HUDEP-2 (cell line): ENCODE results near the gene FPR3.
A peak's percentile ranks its signal among the peaks of the same experiment; 100 is the strongest.
"Not testable (repeated sequence)": the region's sequence is repeated elsewhere in the genome, so short reads cannot be mapped to it uniquely, and the experiment has no call there.

Experiments
- DNase-seq, 76 experiments: peaks; one replicate each; lab custom pipeline; 2025; ENCODE audit not compliant: unreplicated experiment in 76 of 76; lab: John Stamatoyannopoulos, UW

Gene FPR3

DNA sequence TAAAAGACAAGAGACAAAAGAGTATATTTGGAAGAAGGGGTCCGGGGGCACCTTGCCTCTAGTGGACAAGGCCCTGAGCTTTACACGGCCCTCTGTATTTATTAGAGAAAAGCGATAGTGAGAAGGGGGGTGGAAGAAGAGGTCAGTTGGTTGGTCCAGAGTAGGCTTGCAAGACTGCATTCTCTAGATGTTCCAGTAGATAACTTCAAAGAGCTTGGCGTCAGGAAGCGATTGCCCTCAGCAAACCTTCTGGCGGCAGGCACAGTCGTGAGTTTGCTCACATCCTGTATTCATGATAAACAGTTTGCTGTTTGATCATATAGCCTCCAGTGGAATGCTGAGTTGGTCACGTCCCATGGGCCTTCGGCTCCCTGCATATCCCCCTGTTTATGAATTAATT lies 9.8 kb downstream of the FPR3 start:
- not testable (repeated sequence) for DNase-seq

DNA sequence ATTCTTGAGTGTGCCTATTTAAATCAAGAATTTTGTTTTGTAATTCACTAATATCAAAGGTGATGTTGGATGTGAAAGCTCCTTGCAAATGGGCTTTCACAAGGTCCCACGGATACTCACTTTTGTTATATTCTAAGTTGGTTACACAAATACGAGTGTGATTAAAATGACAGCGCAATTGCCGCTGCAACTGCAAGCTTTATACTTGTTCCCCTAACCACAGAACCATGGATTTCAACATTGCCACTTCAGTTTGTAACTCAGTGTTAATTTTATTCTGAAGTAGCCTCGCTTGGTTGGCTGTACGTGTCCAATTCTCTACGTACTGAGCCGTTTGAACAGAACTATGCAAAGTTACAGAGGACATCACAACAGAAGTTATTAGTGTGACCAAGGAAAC lies 10.4 kb downstream of the FPR3 start:
- DNase-seq, result not testable (repeated sequence)

DNA sequence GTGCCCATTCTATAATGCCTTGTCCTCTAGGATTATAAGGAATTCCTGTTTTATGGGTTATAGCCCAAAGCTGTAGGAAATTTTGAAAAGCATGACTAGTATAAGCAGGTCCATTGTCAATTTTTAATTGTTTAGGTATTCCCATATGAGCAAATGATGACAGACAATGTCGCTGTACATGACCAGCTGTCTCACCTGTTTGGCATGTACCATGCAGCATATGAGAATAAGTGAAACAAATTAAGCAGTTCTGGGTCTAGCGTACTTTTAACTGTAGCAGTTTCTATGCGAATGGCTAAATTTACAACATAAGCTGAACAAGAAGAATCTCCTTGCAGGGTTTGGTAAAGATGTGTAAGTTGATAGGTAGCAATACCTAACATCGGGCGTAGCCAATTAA lies 11.6 kb downstream of the FPR3 start:
- DNase-seq, result not testable (repeated sequence)

DNA sequence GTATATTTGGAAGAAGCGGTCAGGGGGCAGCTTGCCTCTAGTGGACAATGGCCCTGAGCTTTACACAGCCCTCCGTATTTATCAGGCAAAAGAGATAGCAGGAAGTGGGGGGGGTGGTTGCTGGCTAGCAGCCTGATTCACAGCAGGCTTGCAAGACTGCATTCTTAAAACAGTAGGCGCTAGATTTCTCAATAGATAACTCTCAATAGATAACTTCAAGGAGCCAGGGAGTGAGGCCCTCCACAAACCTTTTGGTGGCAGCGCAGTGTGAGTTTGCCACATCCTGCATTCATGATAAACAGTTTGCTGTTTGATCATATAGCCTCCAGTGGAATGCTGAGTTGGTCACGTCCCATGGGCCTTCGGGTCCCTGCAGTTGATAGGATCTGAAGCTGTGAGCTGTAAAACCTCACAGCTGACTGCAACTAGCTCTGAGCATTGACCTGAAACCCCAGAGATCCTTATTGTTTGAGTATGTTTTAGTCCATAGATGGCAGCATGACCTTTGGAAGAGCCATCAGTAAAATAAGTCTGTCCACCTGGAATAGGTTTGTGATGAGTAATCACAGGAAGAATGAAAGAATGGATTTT lies 12.2 kb downstream of the FPR3 start:
- DNase-seq, result peak in 36 of 76 experiments; percentile 12 to 83 (median 52)

DNA sequence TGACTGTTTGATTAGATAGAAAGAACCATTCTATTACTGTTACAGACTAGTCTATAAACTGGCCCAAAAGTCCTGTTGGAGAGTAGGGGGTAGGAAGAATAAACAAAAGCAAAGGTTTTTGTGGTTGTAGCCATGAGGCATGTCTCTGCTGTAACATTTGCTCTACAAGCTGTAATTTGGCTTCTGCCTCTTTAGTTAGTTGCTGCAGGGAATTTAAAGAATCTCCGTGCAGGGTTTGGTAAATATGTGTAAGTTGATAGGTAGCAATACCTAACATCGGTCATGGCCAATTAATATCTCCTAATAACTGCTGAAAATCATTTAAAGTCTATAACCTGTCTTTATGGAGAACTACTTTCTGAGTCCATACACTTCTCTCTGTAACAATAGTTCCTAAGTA lies 13.0 kb downstream of the FPR3 start:
- no peak for DNase-seq

DNA sequence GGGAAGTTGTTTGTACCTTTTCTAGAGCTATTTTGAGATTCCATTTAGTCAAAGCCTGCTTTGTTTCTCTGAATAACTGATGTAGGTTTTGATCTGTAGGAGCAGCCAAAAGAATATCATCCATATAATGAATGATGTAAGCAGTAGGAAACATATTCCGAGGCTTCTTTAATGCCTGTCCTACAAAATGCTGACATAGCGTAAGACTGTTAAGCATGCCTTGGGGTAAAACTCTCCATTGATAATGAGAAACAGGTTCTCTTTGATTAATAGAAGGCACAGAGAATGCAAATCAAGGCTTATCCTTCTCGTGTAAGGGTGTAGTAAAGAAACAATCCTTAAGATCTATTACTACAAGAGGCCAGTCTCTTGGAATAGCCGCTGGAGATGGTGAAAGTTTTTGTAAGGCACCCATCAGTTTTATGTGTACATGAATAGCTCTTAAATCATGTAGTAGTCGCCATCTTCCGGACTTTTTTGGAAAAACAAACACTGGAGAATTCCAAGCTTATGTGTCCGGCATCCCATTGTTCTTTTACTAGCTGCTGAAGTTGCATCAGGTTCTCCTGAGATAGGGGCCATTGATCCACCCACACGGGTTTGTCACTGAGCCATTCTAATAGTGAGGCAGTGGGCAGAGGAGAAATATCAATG lies 13.5 kb downstream of the FPR3 start:
- peak in 9 of 76 experiments; percentile 10 to 36 (median 19) for DNase-seq

DNA sequence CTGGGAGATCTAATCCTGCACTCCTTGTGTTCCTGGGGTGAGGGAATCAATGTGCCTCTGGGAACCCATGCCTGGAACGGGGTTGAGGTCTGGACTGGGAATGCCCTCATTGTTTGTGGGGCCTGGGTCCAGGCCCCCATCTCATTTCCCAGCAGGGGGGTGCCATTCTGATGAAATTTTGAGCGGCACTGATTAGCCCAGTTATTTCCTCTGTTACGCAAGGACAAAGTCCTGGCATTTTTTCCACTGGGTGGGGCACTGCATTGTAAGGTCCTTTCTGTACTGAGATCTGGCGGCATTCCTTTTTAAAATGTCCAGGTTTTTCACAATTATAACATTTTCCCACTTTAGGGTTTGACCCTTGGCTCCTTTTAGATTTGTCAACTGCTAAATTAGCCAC lies 14.8 kb downstream of the FPR3 start:
- DNase-seq, result no peak

DNA sequence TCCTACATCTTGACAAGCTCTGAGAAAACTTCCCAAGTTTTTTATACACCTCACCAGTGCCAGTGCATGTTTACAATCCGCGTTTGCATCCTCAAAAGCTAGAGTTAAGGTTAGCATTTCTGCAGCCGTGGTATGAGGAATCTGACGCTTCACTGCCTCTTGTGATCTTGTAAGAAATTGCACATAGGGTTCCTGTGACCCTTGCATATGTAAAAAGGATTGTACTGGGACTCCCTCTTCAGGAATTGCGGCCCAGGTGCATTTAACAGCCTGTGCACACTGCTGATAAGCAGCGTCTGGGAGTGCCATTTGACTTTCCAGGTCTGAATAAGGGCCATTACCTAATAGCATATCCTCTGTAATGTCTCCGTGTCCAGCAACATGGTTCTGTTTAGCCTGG lies 15.3 kb downstream of the FPR3 start:
- peak in 60 of 76 experiments; percentile 7 to 82 (median 45) for DNase-seq

DNA sequence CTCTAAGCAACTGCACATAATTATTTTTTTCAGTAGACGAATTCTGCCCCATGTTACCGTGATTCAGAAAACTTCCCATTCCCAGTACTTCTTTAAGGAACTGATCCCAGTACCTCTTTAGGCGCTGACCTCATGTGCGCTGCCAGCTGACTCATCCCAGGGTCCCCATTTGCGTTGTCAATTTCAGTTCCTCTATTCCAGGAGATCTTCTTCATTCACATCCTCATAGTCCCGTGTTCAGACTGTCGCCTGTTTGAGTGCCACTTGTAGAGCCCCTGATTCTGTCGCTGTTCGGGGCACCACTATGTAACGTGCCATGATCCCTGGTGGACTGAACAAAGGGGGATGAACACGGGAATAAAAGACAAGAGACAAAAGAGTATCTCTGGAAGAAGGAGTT lies 16.4 kb downstream of the FPR3 start:
- no peak for DNase-seq

DNA sequence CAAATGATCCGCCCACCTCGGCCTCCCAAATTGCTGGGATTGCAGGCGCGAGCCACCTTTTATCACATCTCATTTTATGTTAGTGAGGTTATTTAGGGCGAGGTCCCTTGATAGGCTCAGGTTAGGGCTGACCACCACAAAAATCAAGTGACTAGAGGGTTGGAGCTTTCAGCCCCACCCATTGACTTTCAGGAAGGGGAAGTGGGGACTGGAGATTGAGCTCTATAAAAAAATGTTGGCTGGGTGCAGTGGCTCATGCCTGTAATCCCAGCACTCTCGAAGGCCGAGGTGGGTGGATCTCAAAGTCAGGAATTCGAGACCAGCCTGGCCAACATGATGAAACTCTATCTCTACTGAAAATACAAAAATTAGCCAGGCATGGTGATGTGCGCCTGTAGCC lies 20.1 kb downstream of the FPR3 start:
- no peak for DNase-seq

DNA sequence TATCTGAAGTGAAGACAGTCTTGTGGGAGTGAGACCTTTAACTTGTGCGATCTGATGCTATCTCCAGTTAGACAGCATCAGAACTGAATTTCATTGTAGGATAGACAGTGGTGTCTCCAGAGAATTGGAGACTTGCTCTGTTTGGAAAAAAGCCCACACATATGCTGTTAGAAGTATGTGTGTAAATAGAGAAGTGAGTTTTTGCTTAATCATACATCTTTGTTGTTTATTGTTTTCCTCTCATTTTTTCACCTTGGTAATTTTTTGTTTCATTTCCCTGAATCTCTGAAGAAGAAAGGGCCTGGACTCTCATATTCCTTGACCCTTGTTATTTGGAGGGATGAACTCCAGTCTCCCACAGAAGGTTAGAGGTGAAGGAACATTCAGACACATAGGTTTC lies 21.8 kb downstream of the FPR3 start:
- no peak for DNase-seq

DNA sequence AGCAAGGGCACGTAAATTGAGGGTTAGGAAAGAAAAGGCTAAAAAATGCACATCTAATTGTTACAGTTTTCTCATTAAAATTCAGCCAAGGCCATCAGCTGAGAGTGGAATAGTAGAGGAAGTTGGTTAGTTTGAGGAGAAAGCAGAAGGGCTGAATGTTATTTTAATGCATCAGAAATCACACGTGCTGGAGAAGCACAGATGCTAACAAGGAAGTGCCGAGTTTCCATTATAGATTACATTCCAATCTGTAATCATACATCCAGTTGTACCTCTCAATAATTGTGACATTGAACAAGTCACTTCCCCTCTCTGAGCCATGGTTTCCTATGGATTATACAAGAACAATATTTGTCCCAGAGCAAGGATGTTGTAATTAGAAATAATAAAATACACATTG lies 25.1 kb downstream of the FPR3 start:
- DNase-seq, result no peak

DNA sequence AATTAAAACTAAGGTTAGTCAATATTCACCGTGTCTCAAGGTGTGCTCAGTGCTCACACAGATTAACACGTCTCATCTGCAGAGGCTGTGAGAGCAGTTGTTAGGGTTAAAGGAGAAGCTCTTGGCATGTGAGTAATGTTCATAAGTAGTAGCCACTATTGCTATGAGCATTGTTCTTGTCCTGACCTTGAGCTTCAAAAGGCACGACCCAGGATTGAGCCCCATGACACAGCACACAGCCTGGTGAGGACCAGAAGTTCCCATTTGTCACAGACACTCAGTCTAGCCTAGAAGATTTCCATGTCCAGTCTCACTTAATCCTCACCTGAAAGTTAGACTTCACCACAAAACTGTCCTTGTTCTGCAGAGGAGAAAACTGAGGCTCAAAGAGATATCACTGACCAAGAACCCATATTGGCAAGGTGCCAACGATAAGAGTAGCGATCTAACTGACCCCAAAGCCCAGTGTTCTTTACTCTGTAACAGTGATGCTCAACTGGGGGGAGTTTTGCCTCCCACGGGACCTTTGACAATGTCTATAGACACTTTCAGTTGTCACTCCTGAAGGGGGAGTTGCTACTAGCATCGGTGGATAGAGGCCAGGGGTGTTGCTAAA lies 26.0 kb downstream of the FPR3 start:
- DNase-seq, result no peak

DNA sequence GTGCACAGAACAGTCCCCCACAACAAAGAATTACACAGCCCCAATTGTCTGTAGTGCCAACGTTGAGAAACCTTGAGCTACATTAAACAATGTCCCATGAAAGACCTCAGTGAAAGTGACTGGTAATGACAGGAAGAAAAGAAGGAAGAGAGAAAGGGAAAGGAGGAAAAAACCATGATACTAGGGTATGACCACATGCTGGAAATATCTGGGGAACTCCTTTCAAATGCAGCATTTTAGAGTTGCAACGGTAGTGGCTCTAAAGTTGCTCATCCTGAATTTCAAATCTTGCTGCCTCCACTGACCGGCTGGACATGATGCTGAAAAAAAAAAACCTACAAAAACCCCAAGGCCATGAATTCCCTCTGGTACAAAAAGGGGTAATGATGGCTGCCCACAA lies 26.5 kb downstream of the FPR3 start:
- DNase-seq, result no peak

DNA sequence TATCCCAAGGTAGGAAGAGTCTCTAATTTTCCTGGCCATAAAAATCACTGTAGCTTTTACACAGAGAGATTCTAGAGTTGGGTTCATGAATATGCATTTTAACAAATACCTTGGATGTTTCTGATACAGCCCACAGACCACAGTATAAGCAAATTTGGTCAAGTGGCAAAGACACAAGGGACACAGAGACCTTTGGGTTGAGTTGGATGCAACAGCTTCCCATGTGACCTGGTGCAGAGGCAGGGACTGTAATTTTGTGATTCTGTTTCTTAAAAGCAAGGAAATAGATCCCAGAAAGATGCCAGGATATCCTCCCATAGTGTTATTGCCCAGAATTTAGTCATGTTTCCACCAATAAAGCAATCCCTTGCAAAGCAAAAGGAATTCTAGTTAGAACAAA lies 27.0 kb downstream of the FPR3 start:
- no peak for DNase-seq

DNA sequence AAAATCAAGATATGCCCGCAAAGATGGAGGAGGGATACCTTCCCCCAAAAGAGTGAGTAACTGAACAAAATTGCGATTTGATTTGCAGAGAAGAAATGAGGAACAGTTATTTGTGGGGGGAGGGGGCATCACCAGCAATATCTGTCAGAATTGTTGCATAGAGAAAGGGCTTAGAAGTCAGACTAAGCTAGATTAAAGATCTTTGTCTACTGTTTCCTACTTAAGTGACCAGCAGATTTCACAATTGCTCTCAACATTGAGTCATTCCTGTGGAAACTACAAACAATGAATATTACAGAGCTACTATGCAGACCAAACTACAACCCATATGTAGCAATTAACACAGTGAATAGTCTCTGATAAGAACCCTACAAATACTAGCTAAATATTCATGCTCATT lies 27.4 kb downstream of the FPR3 start:
- no peak for DNase-seq

DNA sequence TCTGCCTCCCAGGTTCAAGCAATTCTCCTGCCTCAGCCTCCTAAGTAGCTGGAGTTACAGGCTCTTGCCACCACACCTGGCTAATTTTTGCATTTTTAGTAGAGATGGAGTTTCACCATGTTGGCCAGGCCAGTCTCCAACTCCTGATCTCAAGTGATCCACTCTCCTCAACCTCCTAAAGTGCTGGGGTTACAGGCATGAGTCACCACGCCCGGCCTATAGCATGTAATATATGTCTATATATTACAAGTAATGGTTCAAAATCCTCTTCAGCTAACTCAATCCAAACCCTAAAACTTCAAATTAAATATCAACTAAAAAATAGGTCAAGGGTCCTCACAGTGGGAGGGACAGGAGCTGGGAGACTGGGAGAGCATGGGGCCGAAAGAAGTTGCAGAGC lies 28.0 kb downstream of the FPR3 start:
- DNase-seq, result no peak

DNA sequence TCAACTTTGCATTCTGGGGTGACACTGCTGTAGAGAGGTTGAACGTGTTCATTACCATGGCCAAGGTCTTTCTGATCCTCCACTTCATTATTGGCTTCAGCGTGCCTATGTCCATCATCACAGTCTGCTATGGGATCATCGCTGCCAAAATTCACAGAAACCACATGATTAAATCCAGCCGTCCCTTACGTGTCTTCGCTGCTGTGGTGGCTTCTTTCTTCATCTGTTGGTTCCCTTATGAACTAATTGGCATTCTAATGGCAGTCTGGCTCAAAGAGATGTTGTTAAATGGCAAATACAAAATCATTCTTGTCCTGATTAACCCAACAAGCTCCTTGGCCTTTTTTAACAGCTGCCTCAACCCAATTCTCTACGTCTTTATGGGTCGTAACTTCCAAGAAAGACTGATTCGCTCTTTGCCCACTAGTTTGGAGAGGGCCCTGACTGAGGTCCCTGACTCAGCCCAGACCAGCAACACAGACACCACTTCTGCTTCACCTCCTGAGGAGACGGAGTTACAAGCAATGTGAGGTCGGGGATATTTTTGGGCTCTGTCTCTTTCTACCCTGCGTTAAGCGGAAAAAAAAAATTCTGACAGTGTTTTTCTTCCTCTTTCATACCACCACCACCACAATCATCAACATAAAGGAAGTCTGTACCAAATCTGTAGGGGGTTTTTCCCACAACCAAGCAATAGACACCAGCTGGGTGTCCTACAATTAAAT lies 29.5 kb downstream of the FPR3 start:
- DNase-seq, result no peak

DNA sequence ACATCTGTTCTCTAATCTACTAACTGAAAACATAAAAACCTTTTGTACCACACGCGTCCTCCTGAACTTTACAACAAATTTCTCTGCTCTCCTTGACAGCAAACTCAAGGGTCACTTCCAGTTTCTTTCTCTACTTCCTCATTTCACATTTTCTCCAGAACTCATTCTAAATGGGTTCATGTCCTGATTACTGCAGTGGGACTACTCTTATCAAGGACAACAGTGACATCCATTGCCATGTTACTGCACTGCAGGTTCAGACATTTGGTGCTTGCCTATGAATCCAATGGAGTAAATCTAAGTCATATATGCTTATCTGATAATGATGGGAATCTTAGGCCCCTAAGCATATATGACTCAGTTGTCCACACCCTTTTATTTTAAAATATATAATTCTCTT lies 35.3 kb downstream of the FPR3 start:
- peak in 28 of 76 experiments; percentile 5 to 81 (median 37) for DNase-seq

DNA sequence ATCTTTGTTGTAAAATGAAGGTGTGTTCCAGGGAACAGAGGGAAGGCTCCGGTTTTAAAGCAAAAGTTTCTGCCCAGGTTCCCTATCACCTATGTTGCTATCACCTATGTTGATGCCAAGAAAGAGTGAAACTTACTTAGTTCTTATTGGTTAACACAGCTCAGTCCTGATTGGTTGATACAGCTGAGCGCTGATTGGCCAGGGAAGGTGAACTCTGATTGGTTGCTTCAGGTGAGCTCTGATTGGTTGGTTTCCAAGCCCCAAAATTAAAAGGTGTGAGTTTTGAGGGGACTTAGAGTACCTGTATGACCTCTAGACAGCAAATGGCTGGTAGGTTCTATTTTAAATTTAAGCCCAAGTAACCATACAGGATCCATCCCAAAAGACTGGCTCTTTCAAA lies 42.2 kb downstream of the FPR3 start:
- DNase-seq, result no peak

DNA sequence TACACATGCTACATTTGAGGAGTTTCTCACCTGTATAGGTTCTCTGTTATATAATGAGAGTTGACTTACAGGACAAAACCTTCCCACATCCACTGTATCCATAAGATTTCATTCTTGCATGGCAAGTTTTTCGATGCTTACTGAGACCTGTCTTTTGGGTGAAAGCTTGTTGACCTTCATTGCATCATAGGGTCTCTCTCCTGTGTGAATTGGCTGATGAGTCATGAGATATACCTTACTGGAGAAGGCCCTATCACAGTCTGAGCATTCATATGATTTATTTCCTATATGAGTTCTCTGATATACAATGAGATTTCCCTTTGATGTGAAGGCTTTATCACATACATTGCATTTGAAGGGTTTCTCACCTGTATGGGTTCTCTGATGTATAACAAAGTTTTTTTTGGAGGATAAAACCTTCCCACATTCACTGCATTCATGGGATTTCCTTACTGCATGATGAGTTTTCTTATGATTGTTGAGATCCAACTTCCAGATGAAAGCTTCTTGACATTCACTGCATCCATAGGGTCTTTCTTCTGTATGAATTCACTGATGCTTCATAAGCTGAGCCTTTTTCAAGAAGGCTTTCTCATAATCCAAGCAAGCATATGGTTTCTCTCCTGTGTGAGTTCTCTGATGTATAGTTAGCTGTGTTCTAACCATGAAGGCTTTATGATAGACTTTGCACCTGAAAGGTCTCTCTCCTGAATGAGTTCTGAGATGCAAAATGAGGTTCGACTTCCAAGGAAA lies 67.1 kb downstream of the FPR3 start:
- no peak for DNase-seq
